ENCODE measurements around the gene AGRP. TPM values are rescaled to one million over a fixed set of nuclear protein-coding genes. Genes with fewer than 3 reads are reported as not detected.
"Not testable (repeated sequence)": the region's sequence is repeated elsewhere in the genome, so short reads cannot be mapped to it uniquely, and the experiment has no call there.

AGRP gene
- total RNA-seq, 4 donors from 2014 or later = not detected

GRCh38 chr16:67517155-67517445 is 33.8 kb upstream of the AGRP start:
- no peaks in the 10 kb centered on the region for H3K9me3 ChIP-seq
- H3K27ac ChIP-seq (replicated peaks in 1 of 4) = no peak overlapping the region
- peaks cover 10 to 29% (median 15%) of the 10 kb centered on the region in 4 donors for H3K4me1 ChIP-seq
- no peaks in the 10 kb centered on the region for H3K36me3 ChIP-seq
- no peak for DNase-seq (ENCODE audit: extremely low spot score)
- intact Hi-C loops (cut with DNase I) = loop anchor here (5.0 kb wide), 1 partner anchor 35 kb away; the partner anchor contains the start of genes AGRP and ATP6V0D1
- H3K27me3 ChIP-seq = no peaks in the 10 kb centered on the region
- no peak for TF ChIP-seq POLR2AphosphoS5 (IDR thresholded peaks at IDR 0.05)
- no peak for TF ChIP-seq CTCF (IDR thresholded peaks at IDR 0.05)
- TF ChIP-seq EP300 (IDR thresholded peaks at IDR 0.05) = no peak
- no peak for TF ChIP-seq POLR2A (IDR thresholded peaks at IDR 0.05; ENCODE audit: low read depth)
- no peak overlapping the region for H3K4me3 ChIP-seq
- WGBS = 84% methylated on average over 3 of the region's 3 CpGs

GRCh38 chr16:67516296-67517154 is 33.2 kb upstream of the AGRP start:
- Histone ChIP-seq H3K4me3 (no peak overlapping the region), H3K4me1 (peaks cover 5 to 24% (median 9%) of the 10 kb centered on the region in 4 donors), H3K9me3 (no peaks in the 10 kb centered on the region), H3K27ac (replicated peaks in 1 of 4) (peak overlapping the region in 1 of 4 donors; percentile 41), H3K27me3 (no peaks in the 10 kb centered on the region), H3K36me3 (no peaks in the 10 kb centered on the region)
- DNase-seq (ENCODE audit: extremely low spot score) = peak; percentile 90
- 73% methylated on average over 12 of the region's 12 CpGs for WGBS
- intact Hi-C loops (cut with DNase I) = loop anchor here (5.0 kb wide), 1 partner anchor 34 kb away; the partner anchor contains the start of genes AGRP and ATP6V0D1
- TF ChIP-seq POLR2AphosphoS5 (IDR thresholded peaks at IDR 0.05) (no peak), EP300 (IDR thresholded peaks at IDR 0.05) (no peak), POLR2A (IDR thresholded peaks at IDR 0.05; ENCODE audit: low read depth) (no peak)

- intact Hi-C loops (cut with DNase I) = no loop called here
Observed at GRCh38 chr16:67514382-67514828, 31.1 kb upstream of the AGRP start.

DNA sequence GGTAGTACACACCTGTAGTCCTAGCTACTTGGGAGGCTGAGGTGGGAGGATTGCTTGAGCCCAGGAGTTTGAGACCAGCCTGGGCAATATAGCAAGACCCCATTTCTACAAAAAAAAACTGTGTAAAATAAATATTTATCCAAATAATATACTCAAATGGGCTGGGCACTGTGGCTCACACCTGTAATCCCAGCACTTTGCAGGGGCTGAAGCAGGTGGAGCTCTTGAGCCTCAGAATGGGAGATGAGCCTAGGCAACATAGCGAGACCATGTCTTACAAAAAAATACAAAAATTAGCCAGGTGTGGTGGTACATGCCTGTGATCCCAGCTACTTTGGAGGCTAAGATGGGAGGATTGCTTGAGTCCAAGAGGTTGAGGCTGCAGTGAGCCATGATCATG is 30.5 kb upstream of the AGRP start:
- H3K9me3 ChIP-seq; H3K27me3 ChIP-seq; H3K4me3 ChIP-seq; H3K27ac ChIP-seq (replicated peaks in 1 of 4); intact Hi-C loops (cut with DNase I); H3K36me3 ChIP-seq; DNase-seq (ENCODE audit: extremely low spot score): not testable (repeated sequence)
- WGBS = 100% methylated on average over 1 of the region's 1 CpG
- H3K4me1 ChIP-seq = peaks cover 0 to 18% (median 4%) of the 10 kb centered on the region in 4 donors

More at GRCh38 chr16:67514382-67514828, 31.1 kb upstream of the AGRP start:
- no peak overlapping the region for H3K4me3 ChIP-seq
- H3K27ac ChIP-seq (replicated peaks in 1 of 4) = no peak overlapping the region
- H3K27me3 ChIP-seq = no peaks in the 10 kb centered on the region
- peaks cover 0 to 18% (median 4%) of the 10 kb centered on the region in 4 donors for H3K4me1 ChIP-seq
- 25% methylated on average over 8 of the region's 8 CpGs for WGBS
- no peaks in the 10 kb centered on the region for H3K36me3 ChIP-seq
- TF ChIP-seq POLR2AphosphoS5 (IDR thresholded peaks at IDR 0.05) (peak in 1 of 2 donors; percentile 16), EP300 (IDR thresholded peaks at IDR 0.05) (no peak), POLR2A (IDR thresholded peaks at IDR 0.05; ENCODE audit: low read depth) (no peak), CTCF (IDR thresholded peaks at IDR 0.05) (peak; percentile 51 to 70 (median 58))
- no peaks in the 10 kb centered on the region for H3K9me3 ChIP-seq
- DNase-seq (ENCODE audit: extremely low spot score) = peak; percentile 95

- Histone ChIP-seq H3K27ac (replicated peaks in 1 of 4) (no peak overlapping the region), H3K4me3 (no peak overlapping the region), H3K36me3 (no peaks in the 10 kb centered on the region), H3K27me3 (no peaks in the 10 kb centered on the region), H3K4me1 (peaks cover 0 to 9% (median under 1%) of the 10 kb centered on the region in 4 donors), H3K9me3 (no peaks in the 10 kb centered on the region)
- no peak for TF ChIP-seq CTCF (IDR thresholded peaks at IDR 0.05)
- TF ChIP-seq POLR2A (IDR thresholded peaks at IDR 0.05; ENCODE audit: low read depth) = no peak
- TF ChIP-seq EP300 (IDR thresholded peaks at IDR 0.05) = no peak
- no peak for TF ChIP-seq POLR2AphosphoS5 (IDR thresholded peaks at IDR 0.05)
- 90% methylated on average over 4 of the region's 4 CpGs for WGBS
- DNase-seq (ENCODE audit: extremely low spot score) = no peak
- intact Hi-C loops (cut with DNase I) = no loop called here
Observed at GRCh38 chr16:67509016-67509415, 25.7 kb upstream of the AGRP start.
